Body of pancreas (tissue), 4 donors: ENCODE data around the gene PHF3. TPM values are rescaled to one million over a fixed set of nuclear protein-coding genes. Genes with fewer than 3 reads are reported as not detected.

Experiments
- ATAC-seq: fragments of 150-250 bp; one replicate; pipeline ENCODE4 v1.9.1; 2016
- DNase-seq, 4 donors: peaks; one replicate each; pipeline ENCODE4 v3.0.0-alpha.2; 2019
- H3K27ac ChIP-seq, 4 donors: fragments of 200-600 bp; sonication (generic); 1 replicate in 3 of 4; 2 replicates in 1 of 4; pipeline versions ENCODE4 v1.5.1 to v1.6.1; 2016 to 2019; ENCODE audit warnings: mild to moderate bottlenecking in 1 of 4, mixed read lengths in 1 of 4, moderate library complexity in 1 of 4
- H3K27me3 ChIP-seq, 2 donors: fragments of 200-600 bp; sonication (generic); one replicate each; pipeline ENCODE4 v1.6.0; 2016; ENCODE audit warnings: mild to moderate bottlenecking in 1 of 2
- H3K36me3 ChIP-seq, 2 donors: fragments of 200-600 bp; sonication (generic); replicated peaks in 1 of 2; 2 replicates each; pipeline ENCODE4 v1.5.1; 2016; ENCODE audit warnings: low read depth in 2 of 2; ENCODE audit not compliant: insufficient read depth in 1 of 2
- H3K4me1 ChIP-seq: fragments of 200-600 bp; sonication (generic); one replicate; pipeline ENCODE4 v1.6.0; 2016
- H3K4me3 ChIP-seq, 2 donors: fragments of 200-600 bp; sonication (generic); 1 replicate in 1 of 2; 2 replicates in 1 of 2; pipeline ENCODE4 v1.5.1; 2016 to 2019
- H3K9me3 ChIP-seq, 3 donors: fragments of 200-600 bp; sonication (generic); 1 replicate in 2 of 3; 2 replicates in 1 of 3; pipeline ENCODE4 v1.5.1; 2016
- CTCF ChIP-seq, 7 experiments: fragments of 450-650 bp in 4 of 7; fragments of 200-600 bp in 3 of 7; sonication (generic) in 3 of 7; IDR thresholded peaks; one replicate each; pipeline ENCODE4 v1.5.1; 2016 to 2019; ENCODE audit warnings: antibody characterized with exemption in 7 of 7
- POLR2A ChIP-seq, 3 donors: fragments of 450-650 bp; IDR thresholded peaks; one replicate each; pipeline ENCODE4 v1.6.1; 2016; ENCODE audit warnings: antibody characterized with exemption in 3 of 3, mild to moderate bottlenecking in 2 of 3
- WGBS, 2 donors: methylation state at CpG; one replicate each; pipeline ENCODE4 v1.1.5; 2017; 5-methylcytosine and 5-hydroxymethylcytosine counted together
- intact Hi-C: fragments of 100-400 bp; cut with DNase I; formaldehyde crosslinking; loops from one replicate; pipeline ENCODE4 v1.15.1; 2023
- total RNA-seq, 2 donors: library from RNA; depleted of rRNA; stranded (reverse); fragments of >200 nt; gene quantifications; one replicate each; pipeline ENCODE4 v1.1.0, GENCODE V29; 2016

Gene PHF3
- total RNA-seq, 2 donors from 2014 or later: 40.9 to 55.0 TPM

- peak overlapping the region in 3 of 4 donors; percentile 54 to 63 (median 55) for H3K27ac ChIP-seq
- 1 to 3% methylated on average over 23 of the region's 23 CpGs for WGBS, 2 donors
- peak overlapping the region; percentile 38 to 40 for H3K4me3 ChIP-seq
- peaks cover 4% of the 10 kb centered on the region for H3K4me1 ChIP-seq
- intact Hi-C loops: loop anchor here (10.0 kb wide), 1 partner anchor 254 kb away; no protein-coding TSS in a partner anchor
- TF ChIP-seq CTCF (IDR thresholded peaks at IDR 0.05): peak; percentile 62 to 95 (median 82)
- no peak for TF ChIP-seq POLR2A (IDR thresholded peaks at IDR 0.05)
- DNase-seq (peak; percentile 72 to 82 (median 76)), ATAC-seq (peak; percentile 98)
- H3K9me3 ChIP-seq: no peaks in the 10 kb centered on the region
- no peaks in the 10 kb centered on the region for H3K27me3 ChIP-seq
- H3K36me3 ChIP-seq: no peaks in the 10 kb centered on the region
Observed at GRCh38 chr6:63598049-63599036, 37.3 kb upstream of the PHF3 start.

- no peak for ATAC-seq
- Histone ChIP-seq H3K27me3 (no peaks in the 10 kb centered on the region), H3K27ac (no peak overlapping the region), H3K4me1 (peaks cover 4% of the 10 kb centered on the region), H3K36me3 (no peaks in the 10 kb centered on the region), H3K4me3 (no peak overlapping the region), H3K9me3 (no peaks in the 10 kb centered on the region)
- 87 to 90% methylated on average over 7 of the region's 7 CpGs for WGBS, 2 donors
- TF ChIP-seq POLR2A (IDR thresholded peaks at IDR 0.05) (no peak), CTCF (IDR thresholded peaks at IDR 0.05) (no peak)
- intact Hi-C loops: loop anchor here (10.0 kb wide), 1 partner anchor 254 kb away; no protein-coding TSS in a partner anchor
- no peak for DNase-seq
Observed at GRCh38 chr6:63599243-63599642, 36.4 kb upstream of the PHF3 start.

- intact Hi-C loops: no loop called here
- TF ChIP-seq CTCF (IDR thresholded peaks at IDR 0.05) (no peak), POLR2A (IDR thresholded peaks at IDR 0.05) (no peak)
- no peak overlapping the region for H3K27ac ChIP-seq
- H3K27me3 ChIP-seq: no peaks in the 10 kb centered on the region
- no peak for ATAC-seq
- H3K4me3 ChIP-seq: no peak overlapping the region
- H3K36me3 ChIP-seq: no peaks in the 10 kb centered on the region
- DNase-seq: no peak
- 77 to 78% methylated on average over 6 of the region's 6 CpGs for WGBS, 2 donors
- H3K9me3 ChIP-seq: no peaks in the 10 kb centered on the region
- H3K4me1 ChIP-seq: peaks cover 4% of the 10 kb centered on the region
Observed at GRCh38 chr6:63600136-63600535, 35.5 kb upstream of the PHF3 start.

GRCh38 chr6:63609231-63609630 lies 26.4 kb upstream of the PHF3 start:
- 78 to 79% methylated on average over 1 of the region's 1 CpG for WGBS, 2 donors
- Histone ChIP-seq H3K4me3 (no peak overlapping the region), H3K27me3 (no peaks in the 10 kb centered on the region), H3K4me1 (no peaks in the 10 kb centered on the region), H3K36me3 (no peaks in the 10 kb centered on the region), H3K27ac (no peak overlapping the region), H3K9me3 (no peaks in the 10 kb centered on the region)
- intact Hi-C loops: no loop called here
- DNase-seq (no peak), ATAC-seq (no peak)
- TF ChIP-seq CTCF (IDR thresholded peaks at IDR 0.05) (no peak), POLR2A (IDR thresholded peaks at IDR 0.05) (no peak)
